PC-9 (cell line): ENCODE data around the gene RASAL3. TPM values are rescaled to one million over a fixed set of nuclear protein-coding genes. Genes with fewer than 3 reads are reported as not detected.

Experiments
- BruUV-seq: library from RNA; stranded (reverse); fragments of 400-500 nt; replicated peaks from 2 replicates; lab custom pipeline; 2021; lab: Mats Ljungman, UMichigan
- CTCF ChIA-PET: fragments of 300-600 bp; sonication (Branson Sonifier 250); formaldehyde crosslinking; loops from one replicate; lab custom pipeline; 2022; ENCODE audit warnings: antibody characterized with exemption; lab: Charles Lee
- POLR2A ChIA-PET: fragments of 300-600 bp; sonication (Branson Sonifier 250); formaldehyde crosslinking; loops from one replicate; lab custom pipeline; 2022; ENCODE audit warnings: antibody characterized with exemption; ENCODE audit not compliant: unreplicated experiment; lab: Charles Lee
- DNase-seq, 2 experiments: peaks; one replicate each; pipeline versions ENCODE4 v3.0.0 to v3.0.0-alpha.2; 2015 to 2022; ENCODE audit warnings: mixed read lengths in 1 of 2
- H2AFZ ChIP-seq: fragments of 200-600 bp; sonication (generic); 2 replicates; pipeline ENCODE4 v1.8.1; 2017; ENCODE audit warnings: antibody characterized with exemption
- H3F3A ChIP-seq: fragments of 200-600 bp; sonication (generic); 2 replicates; pipeline ENCODE4 v1.8.1; 2017; ENCODE audit warnings: antibody characterized with exemption, mild to moderate bottlenecking, low read depth; ENCODE audit not compliant: insufficient read depth
- H3K27ac ChIP-seq: fragments of 200-600 bp; sonication (generic); 2 replicates; pipeline ENCODE4 v1.6.1; 2016; ENCODE audit warnings: mixed run types
- H3K27me3 ChIP-seq: fragments of 200-600 bp; sonication (generic); 2 replicates; pipeline ENCODE4 v1.6.1; 2016; ENCODE audit warnings: low read depth, mixed run types; ENCODE audit not compliant: insufficient read depth
- H3K36me3 ChIP-seq: fragments of 200-600 bp; sonication (generic); 2 replicates; pipeline ENCODE4 v1.6.1; 2016; ENCODE audit warnings: low read depth, mixed run types
- H3K4me1 ChIP-seq: fragments of 200-600 bp; sonication (generic); replicated peaks from 2 replicates; pipeline ENCODE4 v1.6.1; 2016; ENCODE audit warnings: mixed run types; ENCODE audit not compliant: insufficient read depth
- H3K4me2 ChIP-seq: fragments of 200-600 bp; sonication (generic); 2 replicates; pipeline ENCODE4 v1.6.1; 2017; ENCODE audit warnings: mixed run types
- H3K4me3 ChIP-seq: fragments of 200-600 bp; sonication (generic); 2 replicates; pipeline ENCODE4 v1.6.1; 2016; ENCODE audit warnings: mixed run types
- H3K79me2 ChIP-seq: fragments of 200-600 bp; sonication (generic); 2 replicates; pipeline ENCODE4 v1.6.1; 2017; ENCODE audit warnings: low read depth, mixed run types
- H3K9me2 ChIP-seq: fragments of 200-600 bp; sonication (generic); 2 replicates; pipeline ENCODE4 v1.8.1; 2017; ENCODE audit warnings: mild to moderate bottlenecking; ENCODE audit not compliant: insufficient read depth
- H3K9me3 ChIP-seq: fragments of 200-600 bp; sonication (generic); 2 replicates; pipeline ENCODE4 v1.8.1; 2016; ENCODE audit warnings: low read depth; ENCODE audit not compliant: insufficient read depth
- H4K20me1 ChIP-seq: fragments of 200-600 bp; sonication (generic); 2 replicates; pipeline ENCODE4 v1.8.1; 2017; ENCODE audit not compliant: insufficient read depth
- CTCF ChIP-seq: fragments of 200-600 bp; sonication (generic); conservative IDR thresholded peaks from 2 replicates; pipeline ENCODE4 v1.6.1; 2017; ENCODE audit warnings: mixed run types, antibody characterized with exemption, mild to moderate bottlenecking, moderate library complexity
- EZH2 ChIP-seq: fragments of 200-600 bp; sonication (generic); IDR thresholded peaks from 2 replicates; pipeline ENCODE4 v1.8.0; 2017; ENCODE audit warnings: antibody characterized with exemption, low read depth
- intact Hi-C: fragments of 100-400 bp; cut with micrococcal nuclease; formaldehyde crosslinking; loops from one replicate; pipeline ENCODE4 v1.10.0; 2022; ENCODE audit not compliant: unreplicated experiment
- total RNA-seq: library from RNA; stranded (reverse); gene quantifications from 2 replicates; pipeline ENCODE4 v1.2.3, GENCODE V29; 2021

RASAL3 gene
- total RNA-seq, 1 experiment from 2014 or later, result not detected

DNA sequence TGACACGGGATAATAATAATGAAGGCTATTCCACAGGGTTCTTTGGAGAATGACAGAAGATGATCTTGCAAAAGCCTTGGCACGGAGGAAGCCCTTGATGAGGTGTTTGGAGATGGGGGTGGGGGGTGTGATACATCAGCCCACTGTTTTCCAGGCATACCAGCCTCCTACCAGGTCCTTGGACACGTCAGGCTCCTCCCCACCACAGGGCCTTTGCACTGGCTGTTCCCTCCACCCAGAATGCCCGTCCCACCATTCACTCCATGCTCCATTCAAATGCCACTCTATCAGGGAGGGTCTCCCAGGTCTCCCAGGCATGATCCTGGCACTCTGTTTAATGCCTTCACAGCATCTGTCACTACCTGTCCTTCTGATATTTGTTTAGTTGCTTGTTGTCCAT is 17.3 kb downstream of the RASAL3 start:
- Histone ChIP-seq H3K36me3 (no peaks in the 10 kb centered on the region), H3K27me3 (no peaks in the 10 kb centered on the region), H3K9me2 (no peaks in the 10 kb centered on the region), H2AFZ (no peak overlapping the region), H3K9me3 (no peaks in the 10 kb centered on the region), H3F3A (peaks cover 41% of the 10 kb centered on the region), H3K79me2 (no peaks in the 10 kb centered on the region), H3K4me3 (no peak overlapping the region), H3K4me2 (no peak overlapping the region), H3K4me1 (peaks cover 5% of the 10 kb centered on the region; the same call in 1 of the 2 replicates), H4K20me1 (no peaks in the 10 kb centered on the region), H3K27ac (no peak overlapping the region)
- ChIA-PET CTCF (no interaction called here), POLR2A (no interaction called here)
- no TSS peak for BruUV-seq
- no peak for DNase-seq
- TF ChIP-seq CTCF (no peak), EZH2 (no peak)
- intact Hi-C loops, result no loop called here

GRCh38 chr19:15445807-15446376 is 18.5 kb downstream of the RASAL3 start:
- Histone ChIP-seq H3F3A (peaks cover 30% of the 10 kb centered on the region), H2AFZ (no peak overlapping the region), H3K9me3 (no peaks in the 10 kb centered on the region), H3K79me2 (no peaks in the 10 kb centered on the region), H3K27me3 (no peaks in the 10 kb centered on the region), H3K36me3 (no peaks in the 10 kb centered on the region), H3K4me3 (no peak overlapping the region), H4K20me1 (no peaks in the 10 kb centered on the region), H3K9me2 (no peaks in the 10 kb centered on the region), H3K4me1 (peaks cover 5% of the 10 kb centered on the region; the same call in 1 of the 2 replicates), H3K4me2 (no peak overlapping the region), H3K27ac (no peak overlapping the region)
- DNase-seq, result no peak
- CTCF ChIA-PET, result no interaction called here
- POLR2A ChIA-PET, result no interaction called here
- TF ChIP-seq CTCF, result no peak
- TF ChIP-seq EZH2, result no peak
- no TSS peak for BruUV-seq
- intact Hi-C loops, result no loop called here

GRCh38 chr19:15445227-15445605 is 19.1 kb downstream of the RASAL3 start:
- POLR2A ChIA-PET, result no interaction called here
- no peak overlapping the region for H3K4me3 ChIP-seq
- peaks cover 23% of the 10 kb centered on the region for H3F3A ChIP-seq

More at GRCh38 chr19:15445227-15445605, 19.1 kb downstream of the RASAL3 start:
- no peak overlapping the region for H3K4me2 ChIP-seq
- peaks cover 5% of the 10 kb centered on the region; the same call in 1 of the 2 replicates for H3K4me1 ChIP-seq
- CTCF ChIA-PET, result no interaction called here
- intact Hi-C loops, result no loop called here
- H4K20me1 ChIP-seq, result no peaks in the 10 kb centered on the region
- H3K36me3 ChIP-seq, result no peaks in the 10 kb centered on the region
- no peaks in the 10 kb centered on the region for H3K9me3 ChIP-seq
- no peaks in the 10 kb centered on the region for H3K9me2 ChIP-seq
- H2AFZ ChIP-seq, result no peak overlapping the region
- DNase-seq, result no peak
- no peaks in the 10 kb centered on the region for H3K27me3 ChIP-seq
- H3K27ac ChIP-seq, result no peak overlapping the region
- no peak for TF ChIP-seq CTCF
- no peak for TF ChIP-seq EZH2
- H3K79me2 ChIP-seq, result no peaks in the 10 kb centered on the region
- no TSS peak for BruUV-seq
